ENCODE data around the gene PTHLH. TPM values are rescaled to one million over a fixed set of nuclear protein-coding genes. Genes with fewer than 3 reads are reported as not detected.

PTHLH gene
- total RNA-seq, 4 donors from 2014 or later, result 0.26 TPM; not detected in 3

GRCh38 chr12:27953817-27954216 is 18.7 kb downstream of the PTHLH start:
- no peak for DNase-seq
- H3K4me1 ChIP-seq, result no peaks in the 10 kb centered on the region
- ATAC-seq, result no peak
- intact Hi-C loops (cut with DNase I; ENCODE audit: low total_unique reads), result no loop called here
- peaks cover 0 to 8% (median 0%) of the 10 kb centered on the region in 3 donors for H3K27me3 ChIP-seq
- no peak overlapping the region for H3K27ac ChIP-seq
- TF ChIP-seq POLR2A (IDR thresholded peaks at IDR 0.05), result no peak
- TF ChIP-seq, protein P1, sequence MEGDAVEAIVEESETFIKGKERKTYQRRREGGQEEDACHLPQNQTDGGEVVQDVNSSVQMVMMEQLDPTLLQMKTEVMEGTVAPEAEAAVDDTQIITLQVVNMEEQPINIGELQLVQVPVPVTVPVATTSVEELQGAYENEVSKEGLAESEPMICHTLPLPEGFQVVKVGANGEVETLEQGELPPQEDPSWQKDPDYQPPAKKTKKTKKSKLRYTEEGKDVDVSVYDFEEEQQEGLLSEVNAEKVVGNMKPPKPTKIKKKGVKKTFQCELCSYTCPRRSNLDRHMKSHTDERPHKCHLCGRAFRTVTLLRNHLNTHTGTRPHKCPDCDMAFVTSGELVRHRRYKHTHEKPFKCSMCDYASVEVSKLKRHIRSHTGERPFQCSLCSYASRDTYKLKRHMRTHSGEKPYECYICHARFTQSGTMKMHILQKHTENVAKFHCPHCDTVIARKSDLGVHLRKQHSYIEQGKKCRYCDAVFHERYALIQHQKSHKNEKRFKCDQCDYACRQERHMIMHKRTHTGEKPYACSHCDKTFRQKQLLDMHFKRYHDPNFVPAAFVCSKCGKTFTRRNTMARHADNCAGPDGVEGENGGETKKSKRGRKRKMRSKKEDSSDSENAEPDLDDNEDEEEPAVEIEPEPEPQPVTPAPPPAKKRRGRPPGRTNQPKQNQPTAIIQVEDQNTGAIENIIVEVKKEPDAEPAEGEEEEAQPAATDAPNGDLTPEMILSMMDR (IDR thresholded peaks at IDR 0.05 in 4 of 5, conservative IDR thresholded peaks at IDR 0.05 in 1 of 5), result no peak
- H3K9me3 ChIP-seq, result no peaks in the 10 kb centered on the region
- H3K4me3 ChIP-seq, result no peak overlapping the region
- in situ Hi-C loops (cut with MboI; ENCODE audit: low sequenced_read_pairs in 4 of 4), result no loop called here
- H3K36me3 ChIP-seq, result no peaks in the 10 kb centered on the region

DNA sequence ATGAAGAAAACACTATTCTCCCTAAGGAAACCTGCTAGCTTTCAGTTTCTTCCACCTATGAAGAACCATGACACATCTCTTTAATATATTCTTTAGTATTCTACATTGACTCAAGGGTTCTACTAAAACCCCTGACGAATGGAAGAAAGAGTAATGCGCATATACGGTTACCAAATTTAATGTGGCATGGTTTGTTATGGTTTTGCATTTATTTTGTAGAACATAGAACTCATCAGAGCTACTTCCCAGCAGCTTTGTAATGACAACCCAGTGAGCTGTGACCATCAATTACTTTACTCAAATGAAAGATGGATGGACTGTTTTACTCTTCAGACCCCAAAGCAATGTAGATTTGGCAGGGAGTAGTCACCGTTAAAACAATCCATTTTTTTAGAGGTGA is 19.2 kb downstream of the PTHLH start:
- Histone ChIP-seq H3K9me3 (no peaks in the 10 kb centered on the region), H3K27me3 (peaks cover 0 to 8% (median 0%) of the 10 kb centered on the region in 3 donors), H3K27ac (no peak overlapping the region), H3K4me3 (no peak overlapping the region), H3K4me1 (no peaks in the 10 kb centered on the region), H3K36me3 (no peaks in the 10 kb centered on the region)
- ATAC-seq, result no peak
- no peak for DNase-seq
- in situ Hi-C loops (cut with MboI; ENCODE audit: low sequenced_read_pairs in 4 of 4), result no loop called here
- intact Hi-C loops (cut with DNase I; ENCODE audit: low total_unique reads), result no loop called here
- TF ChIP-seq POLR2A (IDR thresholded peaks at IDR 0.05), result no peak
- TF ChIP-seq, protein P1 (IDR thresholded peaks at IDR 0.05 in 4 of 5, conservative IDR thresholded peaks at IDR 0.05 in 1 of 5), result no peak

DNA sequence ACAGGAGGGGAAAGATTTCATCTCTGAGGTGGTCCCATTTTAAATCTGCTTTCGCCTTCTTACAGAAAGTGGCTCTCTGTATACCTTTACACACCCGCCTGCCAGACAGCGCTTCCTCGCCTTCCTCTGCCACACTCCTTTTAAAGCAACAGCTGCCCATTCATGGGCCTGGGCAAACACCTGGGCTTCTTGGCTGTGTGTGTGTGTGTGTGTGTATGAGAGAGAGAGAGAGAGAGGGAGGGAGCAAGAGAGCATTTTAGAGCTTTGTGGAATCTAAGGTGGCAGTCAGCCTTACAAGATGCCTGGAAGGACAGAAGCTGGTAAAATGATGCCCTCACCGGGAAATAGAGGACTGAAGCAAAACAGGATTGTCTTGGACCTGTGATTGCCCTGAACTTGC is 20.0 kb downstream of the PTHLH start:
- in situ Hi-C loops (cut with MboI; ENCODE audit: low sequenced_read_pairs in 4 of 4) (no loop called here), intact Hi-C loops (cut with DNase I; ENCODE audit: low total_unique reads) (no loop called here)
- Histone ChIP-seq H3K36me3 (no peaks in the 10 kb centered on the region), H3K4me1 (no peaks in the 10 kb centered on the region), H3K27ac (no peak overlapping the region), H3K27me3 (peaks cover 0 to 8% (median 0%) of the 10 kb centered on the region in 3 donors), H3K4me3 (no peak overlapping the region), H3K9me3 (no peaks in the 10 kb centered on the region)
- DNase-seq (no peak), ATAC-seq (no peak)
- TF ChIP-seq, protein P1 (IDR thresholded peaks at IDR 0.05 in 4 of 5, conservative IDR thresholded peaks at IDR 0.05 in 1 of 5), result no peak
- no peak for TF ChIP-seq POLR2A (IDR thresholded peaks at IDR 0.05)

DNA sequence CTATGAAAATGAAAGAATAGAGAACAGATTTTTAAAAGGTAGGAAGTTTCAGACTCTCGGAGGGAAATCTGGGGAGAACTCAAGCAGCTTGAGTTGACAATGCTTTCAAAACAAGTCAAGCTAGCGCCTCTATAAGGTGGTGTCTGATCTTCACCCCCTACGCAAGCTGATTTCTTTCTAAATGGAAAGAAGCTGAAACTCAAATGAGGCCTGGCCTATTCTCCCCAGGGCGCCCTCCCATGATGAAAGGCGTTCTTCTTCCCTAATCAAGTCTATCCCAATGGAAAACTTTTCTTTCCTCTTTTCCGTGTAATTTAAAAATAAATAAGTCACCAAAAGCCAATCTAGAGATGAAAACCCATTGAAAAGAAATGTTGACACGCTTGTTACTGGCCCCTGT is 20.6 kb downstream of the PTHLH start:
- intact Hi-C loops (cut with DNase I; ENCODE audit: low total_unique reads) (no loop called here), in situ Hi-C loops (cut with MboI; ENCODE audit: low sequenced_read_pairs in 4 of 4) (no loop called here)
- Histone ChIP-seq H3K9me3 (no peaks in the 10 kb centered on the region), H3K4me3 (no peak overlapping the region), H3K27me3 (peaks cover 0 to 5% (median 0%) of the 10 kb centered on the region in 3 donors), H3K36me3 (no peaks in the 10 kb centered on the region), H3K4me1 (no peaks in the 10 kb centered on the region), H3K27ac (no peak overlapping the region)
- DNase-seq (no peak), ATAC-seq (no peak)
- TF ChIP-seq POLR2A (IDR thresholded peaks at IDR 0.05), result no peak
- TF ChIP-seq, protein P1 (IDR thresholded peaks at IDR 0.05 in 4 of 5, conservative IDR thresholded peaks at IDR 0.05 in 1 of 5), result no peak

DNA sequence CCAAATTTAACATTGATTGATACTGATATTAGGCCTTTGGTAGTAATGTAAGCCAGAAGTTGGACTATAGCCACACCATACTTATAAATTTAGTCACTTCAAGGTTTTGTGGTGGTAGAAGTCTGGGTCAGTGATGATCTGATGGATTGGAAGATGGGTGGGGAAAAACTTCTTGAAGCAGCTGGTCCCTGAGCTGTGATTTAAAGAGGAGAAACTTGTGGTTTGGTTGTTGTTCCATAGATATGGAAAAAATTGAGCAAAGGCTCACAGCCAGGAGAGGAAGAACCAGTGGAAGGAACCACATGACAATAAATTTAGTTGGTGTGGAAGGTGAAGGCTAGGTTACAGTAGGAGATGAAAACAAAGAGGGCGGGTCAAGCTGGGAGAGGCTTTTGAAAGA is 26.1 kb downstream of the PTHLH start:
- in situ Hi-C loops (cut with MboI; ENCODE audit: low sequenced_read_pairs in 4 of 4) (loop anchor here in 3 of 4 donors (10.0 to 25.0 kb wide), 2 partner anchors 202 to 209 kb away; no protein-coding TSS in a partner anchor), intact Hi-C loops (cut with DNase I; ENCODE audit: low total_unique reads) (no loop called here)
- no peak for ATAC-seq

More for the DNA sequence above, 26.1 kb downstream of the PTHLH start:
- no peaks in the 10 kb centered on the region for H3K9me3 ChIP-seq
- no peaks in the 10 kb centered on the region for H3K27me3 ChIP-seq
- no peak for DNase-seq
- no peak for TF ChIP-seq POLR2A (IDR thresholded peaks at IDR 0.05)
- TF ChIP-seq, protein P1 (IDR thresholded peaks at IDR 0.05 in 4 of 5, conservative IDR thresholded peaks at IDR 0.05 in 1 of 5), result no peak
- H3K27ac ChIP-seq, result no peak overlapping the region
- H3K4me1 ChIP-seq, result no peaks in the 10 kb centered on the region
- H3K4me3 ChIP-seq, result no peak overlapping the region
- no peaks in the 10 kb centered on the region for H3K36me3 ChIP-seq
